Right atrium auricular region (tissue), 2 donors: ENCODE measurements around the gene ESPNL. TPM values are rescaled to one million over a fixed set of nuclear protein-coding genes. Genes with fewer than 3 reads are reported as not detected.

Source experiments
- DNase-seq: peaks from one replicate; pipeline ENCODE4 v3.0.0-alpha.2; 2019; ENCODE audit warnings: low spot score
- H3K27ac ChIP-seq, 2 donors: fragments of 200-600 bp; sonication (generic); 1 replicate in 1 of 2; 2 replicates in 1 of 2; pipeline ENCODE4 v1.5.1; 2016 to 2019
- H3K27me3 ChIP-seq, 2 donors: fragments of 200-600 bp; sonication (generic); one replicate each; pipeline versions ENCODE4 v1.5.1 to v1.6.0; 2017 to 2019
- H3K36me3 ChIP-seq: fragments of 200-600 bp; sonication (generic); one replicate; pipeline ENCODE4 v1.5.1; 2016
- H3K4me1 ChIP-seq, 2 donors: fragments of 200-600 bp; sonication (generic); one replicate each; pipeline versions ENCODE4 v1.5.1 to v1.6.0; 2017 to 2019
- H3K4me3 ChIP-seq, 2 donors: fragments of 200-600 bp; sonication (generic); 1 replicate in 1 of 2; 2 replicates in 1 of 2; pipeline ENCODE4 v1.5.1; 2017 to 2019; ENCODE audit warnings: mild to moderate bottlenecking in 1 of 2, moderate library complexity in 1 of 2
- H3K9me3 ChIP-seq, 2 donors: fragments of 200-600 bp; sonication (generic); one replicate each; pipeline ENCODE4 v1.5.1; 2019
- CTCF ChIP-seq, 2 donors: fragments of 200-600 bp; sonication (generic); IDR thresholded peaks; one replicate each; pipeline ENCODE4 v1.5.1; 2019; ENCODE audit warnings: antibody characterized with exemption in 2 of 2
- total RNA-seq, 2 donors: library from RNA; depleted of rRNA; stranded (reverse); fragments of >200 nt; gene quantifications; one replicate each; pipeline ENCODE4 v1.1.0, GENCODE V29; 2016

ESPNL gene
- total RNA-seq, 2 donors from 2014 or later, result 0.26 to 2.0 TPM

- Histone ChIP-seq H3K4me1 (no peaks in the 10 kb centered on the region), H3K36me3 (no peaks in the 10 kb centered on the region), H3K27ac (no peak overlapping the region), H3K9me3 (no peaks in the 10 kb centered on the region), H3K4me3 (no peak overlapping the region), H3K27me3 (no peaks in the 10 kb centered on the region)
- no peak for TF ChIP-seq CTCF (IDR thresholded peaks at IDR 0.05)
- DNase-seq, result peak; percentile 32
These were observed 9.3 kb upstream of the ESPNL start for GRCh38 chr2:238090887-238091286.

- H3K9me3 ChIP-seq, result no peaks in the 10 kb centered on the region
- H3K27me3 ChIP-seq, result no peaks in the 10 kb centered on the region
- H3K36me3 ChIP-seq, result no peaks in the 10 kb centered on the region
- H3K4me3 ChIP-seq, result no peak overlapping the region
- no peak for TF ChIP-seq CTCF (IDR thresholded peaks at IDR 0.05)
- H3K27ac ChIP-seq, result no peak overlapping the region
- peak; percentile 50 for DNase-seq
- H3K4me1 ChIP-seq, result no peaks in the 10 kb centered on the region
These were observed 8.6 kb upstream of the ESPNL start for GRCh38 chr2:238091436-238092060.

GRCh38 chr2:238092486-238093035 lies 7.6 kb upstream of the ESPNL start:
- Histone ChIP-seq H3K27me3 (no peaks in the 10 kb centered on the region), H3K4me3 (no peak overlapping the region), H3K9me3 (no peaks in the 10 kb centered on the region), H3K27ac (no peak overlapping the region), H3K4me1 (no peaks in the 10 kb centered on the region), H3K36me3 (no peaks in the 10 kb centered on the region)
- peak; percentile 21 for DNase-seq
- TF ChIP-seq CTCF (IDR thresholded peaks at IDR 0.05), result no peak

GRCh38 chr2:238093181-238094140 lies 6.7 kb upstream of the ESPNL start:
- Histone ChIP-seq H3K4me3 (no peak overlapping the region), H3K27me3 (no peaks in the 10 kb centered on the region), H3K9me3 (no peaks in the 10 kb centered on the region), H3K27ac (no peak overlapping the region), H3K4me1 (no peaks in the 10 kb centered on the region), H3K36me3 (no peaks in the 10 kb centered on the region)
- TF ChIP-seq CTCF (IDR thresholded peaks at IDR 0.05), result no peak
- DNase-seq, result peak; percentile 50

- H3K9me3 ChIP-seq, result no peaks in the 10 kb centered on the region
- no peak overlapping the region for H3K27ac ChIP-seq
- H3K36me3 ChIP-seq, result no peaks in the 10 kb centered on the region
- H3K27me3 ChIP-seq, result no peaks in the 10 kb centered on the region
- no peak for TF ChIP-seq CTCF (IDR thresholded peaks at IDR 0.05)
- no peak overlapping the region for H3K4me3 ChIP-seq
- DNase-seq, result peak; percentile 40
- H3K4me1 ChIP-seq, result peaks cover 0 to 9% of the 10 kb centered on the region in 2 donors
These were observed 5.6 kb upstream of the ESPNL start for GRCh38 chr2:238094438-238095022.
